Anterior cingulate cortex (tissue), 58 donors: ENCODE data around the gene KLHL30.

Experiments used
- DNase-seq, 58 donors: peaks; one replicate each; lab custom pipeline; 2025; lab: John Stamatoyannopoulos, UW

The KLHL30 gene

GRCh38 chr2:238159071-238159539, 20.6 kb downstream of the KLHL30 start:
- no peak for DNase-seq

- no peak for DNase-seq
Observed at GRCh38 chr2:238159661-238160205, 21.3 kb downstream of the KLHL30 start.

- DNase-seq: peak in 2 of 58 donors; percentile 26 to 27
Observed at GRCh38 chr2:238160206-238161129, 22.0 kb downstream of the KLHL30 start.

GRCh38 chr2:238161291-238162051, 23.0 kb downstream of the KLHL30 start:
- no peak for DNase-seq

- no peak for DNase-seq
Observed at GRCh38 chr2:238162251-238162845, 23.9 kb downstream of the KLHL30 start.

- DNase-seq: no peak
Observed at GRCh38 chr2:238162846-238163441, 24.5 kb downstream of the KLHL30 start.

GRCh38 chr2:238163481-238164198, 25.2 kb downstream of the KLHL30 start:
- no peak for DNase-seq

GRCh38 chr2:238164906-238165287, 26.4 kb downstream of the KLHL30 start:
- DNase-seq: no peak

- no peak for DNase-seq
Observed at GRCh38 chr2:238165288-238165921, 26.9 kb downstream of the KLHL30 start.

GRCh38 chr2:238166391-238167343, 28.2 kb downstream of the KLHL30 start:
- DNase-seq: no peak

- DNase-seq: no peak
Observed at GRCh38 chr2:238167344-238167715, 28.9 kb downstream of the KLHL30 start.

- DNase-seq: no peak
Observed at GRCh38 chr2:238167761-238168160, 29.3 kb downstream of the KLHL30 start.

GRCh38 chr2:238168196-238169047, 30.0 kb downstream of the KLHL30 start:
- DNase-seq: no peak

GRCh38 chr2:238169048-238169707, 30.7 kb downstream of the KLHL30 start:
- DNase-seq: peak in 1 of 58 donors; percentile 45

- peak in 23 of 58 donors; percentile 24 to 79 (median 39) for DNase-seq
Observed at GRCh38 chr2:238169708-238170251, 31.3 kb downstream of the KLHL30 start.
